PC-3 (cell line): ENCODE data around the gene MAPRE3. TPM values are rescaled to one million over a fixed set of nuclear protein-coding genes. Genes with fewer than 3 reads are reported as not detected.

ENCODE experiments used
- ATAC-seq: fragments of 200-7000 bp; cut with Tn5 transposase; 2 replicates; pipeline ENCODE4 v1.9.1; 2020; ENCODE audit warnings: mild to moderate bottlenecking, moderate library complexity
- BruUV-seq: library from RNA; stranded (reverse); fragments of 400-500 nt; replicated peaks from 2 replicates; lab custom pipeline; 2021; lab: Mats Ljungman, UMichigan
- CTCF ChIA-PET: fragments of 300-600 bp; sonication (Branson Sonifier 250); formaldehyde crosslinking; loops from one replicate; lab custom pipeline; 2022; ENCODE audit warnings: antibody characterized with exemption; lab: Charles Lee
- POLR2A ChIA-PET: fragments of 300-600 bp; sonication (Branson Sonifier 250); formaldehyde crosslinking; loops from one replicate; lab custom pipeline; 2022; ENCODE audit warnings: antibody characterized with exemption; ENCODE audit not compliant: unreplicated experiment; lab: Charles Lee
- DNase-seq: peaks from one replicate; pipeline ENCODE4 v3.0.0-alpha.2; 2015
- H2AFZ ChIP-seq: fragments of 300-600 bp; sonication (generic); 2 replicates; pipeline ENCODE4 v1.6.0; 2016; ENCODE audit warnings: antibody characterized with exemption, low read length
- H3F3A ChIP-seq: fragments of 300-600 bp; sonication (generic); one replicate; pipeline ENCODE4 v1.6.0; 2017; ENCODE audit warnings: antibody characterized with exemption, low read length, control low read depth, mild to moderate bottlenecking; ENCODE audit not compliant: unreplicated experiment
- H3K27ac ChIP-seq: fragments of 300-600 bp; sonication (generic); 2 replicates; pipeline ENCODE4 v1.5.1; 2016; ENCODE audit warnings: mild to moderate bottlenecking, low read length
- H3K27me3 ChIP-seq: fragments of 300-600 bp; sonication (generic); 2 replicates; pipeline ENCODE4 v1.6.1; 2016; ENCODE audit warnings: low read length, mixed read lengths
- H3K36me3 ChIP-seq: fragments of 300-600 bp; sonication (generic); 2 replicates; pipeline ENCODE4 v1.6.1; 2016; ENCODE audit warnings: low read depth, mixed run types, low read length, mixed read lengths
- H3K4me1 ChIP-seq: fragments of 300-600 bp; sonication (generic); 2 replicates; pipeline ENCODE4 v1.5.1; 2016; ENCODE audit warnings: low read length; ENCODE audit not compliant: insufficient read depth
- H3K4me2 ChIP-seq: fragments of 300-600 bp; sonication (generic); 2 replicates; pipeline ENCODE4 v1.6.0; 2016; ENCODE audit warnings: low read length
- H3K4me3 ChIP-seq: fragments of 300-600 bp; sonication (generic); 2 replicates; pipeline ENCODE4 v1.5.1; 2016; ENCODE audit warnings: mild to moderate bottlenecking, low read length, mixed read lengths
- H3K79me2 ChIP-seq: fragments of 300-600 bp; sonication (generic); 2 replicates; pipeline ENCODE4 v1.6.1; 2017; ENCODE audit warnings: low read length, mixed read lengths
- H3K9ac ChIP-seq: fragments of 300-600 bp; sonication (generic); 2 replicates; pipeline ENCODE4 v1.6.0; 2016; ENCODE audit warnings: mild to moderate bottlenecking, low read length
- H3K9me2 ChIP-seq: fragments of 300-600 bp; sonication (generic); replicated peaks from 2 replicates; pipeline ENCODE4 v1.6.1; 2016; ENCODE audit warnings: mixed run types, low read length, mixed read lengths
- H3K9me3 ChIP-seq: fragments of 300-600 bp; sonication (generic); 2 replicates; pipeline ENCODE4 v1.6.1; 2016; ENCODE audit warnings: low read length, mixed read lengths
- H4K20me1 ChIP-seq: fragments of 300-600 bp; sonication (generic); 2 replicates; pipeline ENCODE4 v1.6.1; 2016; ENCODE audit warnings: low read length, mixed read lengths
- CTCF ChIP-seq: fragments of 300-600 bp; sonication (generic); conservative IDR thresholded peaks from 2 replicates; pipeline ENCODE4 v1.5.1; 2017; ENCODE audit warnings: antibody characterized with exemption, low read depth, mild to moderate bottlenecking, low read length
- EZH2 ChIP-seq: fragments of 300-600 bp; sonication (generic); IDR thresholded peaks from one replicate; pipeline ENCODE4 v1.6.1; 2017; ENCODE audit warnings: antibody characterized with exemption, mild to moderate bottlenecking, low read length; ENCODE audit not compliant: unreplicated experiment
- EZH2phosphoT487 ChIP-seq: fragments of 300-600 bp; sonication (generic); IDR thresholded peaks from 2 replicates; pipeline ENCODE4 v1.6.1; 2018; ENCODE audit warnings: mild to moderate bottlenecking, antibody characterized with exemption, low read length, borderline replicate concordance
- intact Hi-C: fragments of 100-400 bp; cut with micrococcal nuclease; formaldehyde crosslinking; loops from 2 replicates; pipeline ENCODE4 v1.9.0; 2023
- total RNA-seq: library from RNA; depleted of rRNA; stranded (reverse); fragments of >200 nt; gene quantifications from 2 replicates; pipeline ENCODE4 v1.2.3, GENCODE V29; 2014

MAPRE3 gene
- total RNA-seq, 1 experiment from 2014 or later: 11.9 TPM

GRCh38 chr2:27050281-27050995, 80.0 kb downstream of the MAPRE3 start:
- ATAC-seq (peak; percentile 64), DNase-seq (peak; percentile 97)
- peak overlapping the region; percentile 79 for H2AFZ ChIP-seq
- H3K27ac ChIP-seq: peak overlapping the region; percentile 52
- no peaks in the 10 kb centered on the region for H3F3A ChIP-seq
- peak overlapping the region; percentile 61 for H3K9ac ChIP-seq
- no peaks in the 10 kb centered on the region for H3K9me2 ChIP-seq
- peak overlapping the region; percentile 77 for H3K4me3 ChIP-seq
- CTCF ChIA-PET: interaction anchor here (0.9 kb wide), 1 partner anchor 89 kb away, joined by 4 read pairs; no protein-coding TSS in a partner anchor
- H3K36me3 ChIP-seq: no peaks in the 10 kb centered on the region
- POLR2A ChIA-PET: interaction anchor here (1.0 kb wide), 1 partner anchor 83 kb away, joined by 3 read pairs; no protein-coding TSS in a partner anchor
- TF ChIP-seq EZH2: no peak
- TF ChIP-seq EZH2phosphoT487: no peak
- no peak; the same call in 1 of the 2 replicates for TF ChIP-seq CTCF
- no TSS peak for BruUV-seq
- H3K27me3 ChIP-seq: no peaks in the 10 kb centered on the region
- no peaks in the 10 kb centered on the region for H3K79me2 ChIP-seq
- intact Hi-C loops: loop anchor here (1.0 to 2.0 kb wide), 3 partner anchors 18 to 89 kb away; partner anchors contain the start of gene TMEM214
- peaks cover 17% of the 10 kb centered on the region for H3K4me1 ChIP-seq
- no peaks in the 10 kb centered on the region for H3K9me3 ChIP-seq
- H3K4me2 ChIP-seq: peak overlapping the region; percentile 94
- no peaks in the 10 kb centered on the region for H4K20me1 ChIP-seq

- peak within 1 kb of the TSS; percentile 52 for H3K27ac ChIP-seq
- H3K4me2 ChIP-seq: peak within 1 kb of the TSS; percentile 94
- peak within 1 kb of the TSS; percentile 77 for H3K4me3 ChIP-seq
- no peaks in the 10 kb centered on the region for H3K9me2 ChIP-seq
- H3K36me3 ChIP-seq: no peaks in the 10 kb centered on the region
- no peaks in the 10 kb centered on the region for H4K20me1 ChIP-seq
- DNase-seq (peak; percentile 96), ATAC-seq (peak; percentile 54)
- peak within 1 kb of the TSS; percentile 89 for H2AFZ ChIP-seq
- ChIA-PET POLR2A (interaction anchor here (0.5 to 1.0 kb wide), 2 partner anchors 83 to 377 kb away, joined by 3 to 5 read pairs; partner anchors contain the start of gene NRBP1), CTCF (interaction anchor here (0.5 to 1.0 kb wide), 3 partner anchors 89 to 242 kb away, joined by 3 to 6 read pairs (median 4); no protein-coding TSS in a partner anchor)
- intact Hi-C loops: loop anchor here (1.0 to 2.0 kb wide), 3 partner anchors 18 to 90 kb away; partner anchors contain the start of gene TMEM214
- peak within 1 kb of the TSS; percentile 61 for H3K9ac ChIP-seq
- no peaks in the 10 kb centered on the region for H3K27me3 ChIP-seq
- no peaks in the 10 kb centered on the region for H3K9me3 ChIP-seq
- no peak for TF ChIP-seq EZH2
- no peak for TF ChIP-seq CTCF
- no peak for TF ChIP-seq EZH2phosphoT487
- H3K79me2 ChIP-seq: no peaks in the 10 kb centered on the region
- peaks cover 17% of the 10 kb centered on the region for H3K4me1 ChIP-seq
- H3F3A ChIP-seq: no peaks in the 10 kb centered on the region
- no TSS peak for BruUV-seq
Observed at GRCh38 chr2:27050996-27051901, 80.8 kb downstream of the MAPRE3 start, which contains the start of gene AGBL5. Gene AGBL5, plus strand, starts transcription at chr2:27051668. Its CDS starts 1,291 bp downstream, at chr2:27052959.
